GM18873 (cell line): Measurements from ENCODE around the gene CFAP46.
"Not testable (repeated sequence)": the region's sequence is repeated elsewhere in the genome, so short reads cannot be mapped to it uniquely, and the experiment has no call there.

Experiments
- ATAC-seq: cut with Tn5 transposase; IDR thresholded peaks from one replicate; pipeline ENCODE4 v1.9.1; 2021; ENCODE audit warnings: mild to moderate bottlenecking, moderate library complexity, moderate number of reproducible peaks; ENCODE audit not compliant: unreplicated experiment, low FRiP score

CFAP46 gene

GRCh38 chr10:132798403-132798802 lies 144.0 kb downstream of the CFAP46 start:
- no peak for ATAC-seq

GRCh38 chr10:132797986-132798385 lies 144.4 kb downstream of the CFAP46 start:
- ATAC-seq, result not testable (repeated sequence)

- ATAC-seq, result no peak
Observed at GRCh38 chr10:132796846-132797245, 145.5 kb downstream of the CFAP46 start.

GRCh38 chr10:132793871-132794849 lies 148.2 kb downstream of the CFAP46 start:
- no peak for ATAC-seq

- ATAC-seq, result no peak
Observed at GRCh38 chr10:132793213-132793612, 149.2 kb downstream of the CFAP46 start.

GRCh38 chr10:132792796-132793195 lies 149.6 kb downstream of the CFAP46 start:
- no peak for ATAC-seq

GRCh38 chr10:132792099-132792498 lies 150.3 kb downstream of the CFAP46 start:
- ATAC-seq, result not testable (repeated sequence)

- ATAC-seq, result no peak
Observed at GRCh38 chr10:132790934-132791829, 151.2 kb downstream of the CFAP46 start.

GRCh38 chr10:132790470-132790869 lies 151.9 kb downstream of the CFAP46 start:
- ATAC-seq, result no peak

- no peak for ATAC-seq
Observed at GRCh38 chr10:132789659-132790148, 152.7 kb downstream of the CFAP46 start.

- ATAC-seq, result no peak
Observed at GRCh38 chr10:132788831-132789219, 153.5 kb downstream of the CFAP46 start.

GRCh38 chr10:132788180-132788830 lies 154.1 kb downstream of the CFAP46 start:
- ATAC-seq, result no peak

GRCh38 chr10:132787495-132788179 lies 154.7 kb downstream of the CFAP46 start:
- no peak for ATAC-seq

GRCh38 chr10:132786884-132787494 lies 155.4 kb downstream of the CFAP46 start:
- no peak for ATAC-seq

GRCh38 chr10:132786476-132786883 lies 155.9 kb downstream of the CFAP46 start:
- no peak for ATAC-seq

GRCh38 chr10:132785723-132786475 lies 156.5 kb downstream of the CFAP46 start, which contains the start of gene NKX6-2:
Gene NKX6-2, minus strand, starts transcription at chr10:132786147. Its CDS starts 199 bp downstream, at chr10:132785948.
- no peak for ATAC-seq

- ATAC-seq, result no peak
Observed at GRCh38 chr10:132784866-132785722, 157.3 kb downstream of the CFAP46 start.
